HG03439 (cell line): ENCODE data around the gene POLH.
"Not testable (repeated sequence)": the region's sequence is repeated elsewhere in the genome, so short reads cannot be mapped to it uniquely, and the experiment has no call there.

Experiments used
- ATAC-seq: cut with Tn5 transposase; IDR thresholded peaks from one replicate; pipeline ENCODE4 v1.9.1; 2021; ENCODE audit warnings: mild to moderate bottlenecking, moderate library complexity; ENCODE audit not compliant: unreplicated experiment

Gene POLH

DNA sequence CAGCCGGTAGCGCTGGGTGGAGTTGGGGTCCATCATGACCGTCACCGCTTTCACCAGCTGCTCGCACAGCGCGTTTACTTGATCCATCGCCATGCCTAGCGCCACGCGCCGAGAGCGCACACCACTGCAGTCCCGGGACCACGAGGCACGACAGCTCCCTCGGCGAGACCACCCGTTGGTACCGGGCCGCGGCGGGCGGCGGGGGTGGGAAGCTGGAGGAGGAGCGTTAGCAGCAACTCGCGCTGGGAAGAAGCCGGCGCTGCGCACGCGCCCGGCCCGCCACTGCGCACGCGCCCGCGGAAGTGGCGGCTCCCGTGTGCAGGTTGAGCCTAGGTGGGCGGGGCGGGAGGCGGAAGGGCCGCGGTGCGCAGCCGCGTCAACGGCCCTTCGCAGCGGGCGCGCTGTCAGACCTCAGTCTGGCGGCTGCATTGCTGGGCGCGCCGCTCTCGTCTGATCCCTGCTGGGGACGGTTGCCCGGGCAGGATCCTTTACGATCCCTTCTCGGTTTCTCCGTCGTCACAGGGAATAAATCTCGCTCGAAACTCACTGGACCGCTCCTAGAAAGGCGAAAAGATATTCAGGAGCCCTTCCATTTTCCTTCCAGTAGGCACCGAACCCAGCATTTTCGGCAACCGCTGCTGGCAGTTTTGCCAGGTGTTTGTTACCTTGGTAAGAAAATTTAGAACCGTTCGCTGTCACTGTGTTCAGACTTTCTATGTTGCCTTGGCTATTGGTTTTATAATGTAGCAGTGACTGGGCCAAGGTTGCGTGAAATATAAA, at the start of gene POLH, which contains the start of gene XPO5:
Gene POLH, plus strand, starts transcription at position 414 of the 780 bp plus-strand sequence. CDS start 6,135 bp downstream, outside the sequence.
Gene XPO5, minus strand, starts transcription at position 267 of the 780 bp plus-strand sequence. Its CDS starts 174 bp downstream, at position 93.
- ATAC-seq, result peak; percentile 82

DNA sequence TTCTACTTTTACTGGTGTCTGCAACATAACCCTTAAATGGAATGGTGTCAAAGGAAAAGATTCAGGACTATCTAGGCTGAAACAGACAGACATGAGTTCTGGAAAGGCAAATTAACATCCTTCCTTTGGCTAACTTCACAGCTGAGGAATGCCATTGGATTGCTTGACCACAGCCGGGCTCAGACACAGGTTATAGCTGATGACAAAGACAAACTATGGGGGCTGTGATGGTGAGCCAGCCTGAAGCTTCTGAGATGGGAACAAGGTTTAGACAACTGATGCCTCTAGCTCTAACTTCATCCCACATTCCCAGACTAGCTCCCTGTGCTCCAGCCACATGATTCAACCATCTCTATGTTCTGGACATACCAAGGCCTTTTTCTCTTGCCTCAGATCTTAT, 43.8 kb upstream of the POLH start:
- no peak for ATAC-seq

DNA sequence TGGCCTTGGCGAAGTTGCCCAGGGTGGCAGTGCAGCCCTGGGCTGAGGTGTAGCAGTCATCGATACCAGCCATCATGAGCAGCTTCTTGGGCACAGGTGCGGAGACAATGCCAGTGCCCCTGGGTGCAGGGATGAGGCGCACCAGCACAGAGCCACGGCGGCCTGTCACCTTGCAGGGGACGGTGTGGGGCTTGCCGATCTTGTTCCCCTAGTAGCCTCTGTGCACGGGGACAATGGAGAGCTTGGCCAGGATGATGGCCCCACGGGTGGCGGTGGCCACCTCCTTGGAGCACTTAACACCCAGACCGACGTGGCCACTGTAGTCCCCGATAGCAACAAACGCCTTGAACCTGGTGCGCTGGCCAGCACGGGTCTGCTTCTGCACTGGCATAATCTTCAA, 37.0 kb upstream of the POLH start:
- ATAC-seq, result not testable (repeated sequence)

GRCh38 chr6:43539409-43539808, 36.6 kb upstream of the POLH start:
- not testable (repeated sequence) for ATAC-seq

GRCh38 chr6:43540507-43540906, 35.5 kb upstream of the POLH start:
- ATAC-seq, result no peak

- ATAC-seq, result no peak
Measured at GRCh38 chr6:43541774-43542471, 34.1 kb upstream of the POLH start.

GRCh38 chr6:43544461-43544860, 31.5 kb upstream of the POLH start:
- ATAC-seq, result no peak

GRCh38 chr6:43547222-43547621, 28.8 kb upstream of the POLH start:
- ATAC-seq, result no peak

GRCh38 chr6:43557620-43558019, 18.4 kb upstream of the POLH start:
- ATAC-seq, result not testable (repeated sequence)

- ATAC-seq, result no peak
Measured at GRCh38 chr6:43559328-43559727, 16.7 kb upstream of the POLH start.

- ATAC-seq, result no peak
Measured at GRCh38 chr6:43570876-43571441, 5.0 kb upstream of the POLH start.

GRCh38 chr6:43572015-43572414, 4.0 kb upstream of the POLH start:
- ATAC-seq, result no peak

GRCh38 chr6:43575105-43575771, 747 bp upstream of the POLH start:
- peak; percentile 5 for ATAC-seq

DNA sequence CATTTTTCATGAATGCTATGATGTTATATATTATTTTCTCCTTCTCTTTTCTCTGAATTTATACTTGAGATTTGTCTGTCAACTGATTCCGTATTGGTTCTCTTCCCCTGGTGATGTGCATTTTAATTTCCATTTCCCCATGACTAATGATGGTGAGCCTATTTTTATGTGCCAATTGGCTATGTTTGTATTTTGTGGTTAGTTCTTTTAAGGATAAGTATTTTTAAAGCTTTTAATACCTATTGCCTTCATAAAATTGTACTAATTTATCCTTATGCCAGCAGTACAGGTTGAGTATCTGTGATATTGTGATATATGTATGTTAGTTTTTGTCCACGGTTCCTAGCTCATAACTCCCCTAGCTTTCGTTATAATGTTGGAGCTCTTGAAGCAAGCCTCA, 2.8 kb downstream of the POLH start:
- ATAC-seq, result no peak

- ATAC-seq, result no peak
Measured at GRCh38 chr6:43579171-43579570, 3.2 kb downstream of the POLH start.

- no peak for ATAC-seq
Measured at GRCh38 chr6:43582911-43583310, 6.9 kb downstream of the POLH start.

GRCh38 chr6:43584892-43585570, 9.0 kb downstream of the POLH start:
- no peak for ATAC-seq

- no peak for ATAC-seq
Measured at GRCh38 chr6:43588194-43588593, 12.2 kb downstream of the POLH start.

GRCh38 chr6:43589564-43589963, 13.6 kb downstream of the POLH start:
- not testable (repeated sequence) for ATAC-seq

DNA sequence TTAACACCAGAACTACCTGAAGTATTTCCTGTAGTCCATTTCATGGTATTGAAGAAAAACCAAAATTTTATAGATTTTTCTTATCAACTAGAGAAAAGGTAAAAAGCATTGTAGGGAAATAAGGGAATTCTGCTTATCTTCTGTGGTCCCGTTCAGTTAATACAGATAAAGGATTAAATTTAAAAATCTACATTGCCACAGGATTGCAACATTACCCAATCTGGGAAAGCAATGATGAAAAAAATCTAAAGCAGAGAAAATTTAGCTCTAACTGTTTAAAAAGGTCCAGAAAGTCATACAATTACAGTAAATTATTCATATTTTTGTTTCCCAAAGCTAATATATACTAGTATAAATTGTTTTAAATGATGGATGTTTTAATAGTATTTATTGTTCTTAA, 18.0 kb downstream of the POLH start:
- no peak for ATAC-seq

DNA sequence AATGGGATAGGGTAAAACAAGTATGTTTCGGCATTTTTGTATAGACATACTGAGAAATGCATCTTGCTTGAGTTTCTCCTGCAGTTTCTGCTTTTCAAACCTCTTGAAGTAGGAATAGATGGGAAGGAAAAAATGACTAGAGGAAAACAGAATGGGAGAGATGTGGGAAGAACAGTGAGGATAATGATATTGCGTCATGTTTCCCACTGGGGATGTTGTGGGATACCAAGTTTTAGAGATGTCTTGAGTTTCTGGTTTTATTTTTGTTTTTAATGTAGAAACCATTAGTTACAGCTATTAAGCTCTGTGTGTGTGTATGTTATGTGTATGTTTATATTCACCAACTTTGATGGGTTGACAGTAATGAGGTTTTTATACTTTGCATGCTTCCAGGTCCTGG, 24.6 kb downstream of the POLH start:
- ATAC-seq, result no peak
